ENCODE results near the gene PSTPIP1. TPM values are rescaled to one million over a fixed set of nuclear protein-coding genes. Genes with fewer than 3 reads are reported as not detected.

PSTPIP1 gene
- total RNA-seq, 1 experiment from 2014 or later: 1.5 TPM

DNA sequence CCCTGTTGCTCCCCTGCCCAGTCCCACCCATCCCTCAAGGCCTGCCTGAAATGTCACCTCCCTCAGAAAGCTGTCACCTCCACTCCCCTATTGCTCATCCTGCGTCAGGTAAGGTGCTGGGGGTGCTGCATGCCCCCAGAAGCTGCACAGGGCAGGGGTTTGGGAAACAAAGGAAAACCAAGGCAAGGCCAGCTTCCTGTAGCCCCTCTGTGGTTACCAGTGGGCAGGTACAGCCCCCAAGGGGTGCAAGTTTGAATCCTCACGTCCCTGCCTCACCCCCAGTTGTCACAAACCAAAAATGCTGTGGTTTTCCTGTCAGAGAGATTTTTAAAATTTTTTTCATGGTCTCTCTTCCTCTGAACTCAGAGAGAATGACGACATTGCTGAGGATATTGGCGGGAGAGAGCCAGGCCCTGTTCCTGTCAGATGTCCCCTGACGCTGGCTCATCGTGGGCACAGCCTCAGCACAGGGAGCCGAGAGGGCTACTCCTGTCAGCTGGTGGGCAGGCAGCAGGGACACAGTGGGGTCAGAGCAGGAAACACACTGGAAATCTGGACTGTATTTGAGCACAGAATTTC, 27.0 kb downstream of the PSTPIP1 start:
- H3K4me1 Mint-ChIP-seq: no peaks in the 10 kb centered on the region
- no peaks in the 10 kb centered on the region for H3K9me3 Mint-ChIP-seq
- TF ChIP-seq FOXP4 (CRISPR knock-in tag; IDR thresholded peaks at IDR 0.05) (no peak), SOX15 (CRISPR knock-in tag; IDR thresholded peaks at IDR 0.05) (no peak), CREM (CRISPR knock-in tag; IDR thresholded peaks at IDR 0.05) (no peak), HMGXB4 (CRISPR knock-in tag; IDR thresholded peaks at IDR 0.05) (no peak), FOXJ3 (CRISPR knock-in tag; IDR thresholded peaks at IDR 0.05; ENCODE audit: borderline replicate concordance) (no peak), EMX1 (CRISPR knock-in tag; IDR thresholded peaks at IDR 0.05) (no peak), E2F4 (CRISPR knock-in tag; IDR thresholded peaks at IDR 0.05; ENCODE audit: borderline replicate concordance, low read depth) (no peak), GRHL2 (CRISPR knock-in tag; IDR thresholded peaks at IDR 0.05; ENCODE audit: insufficient replicate concordance, severe bottlenecking) (no peak), SMAD4 (CRISPR knock-in tag; IDR thresholded peaks at IDR 0.05) (no peak), NFYB (CRISPR knock-in tag; conservative IDR thresholded peaks at IDR 0.05; ENCODE audit: low read depth) (no peak), PRRX2 (CRISPR knock-in tag; IDR thresholded peaks at IDR 0.05) (no peak), TCF7 (CRISPR knock-in tag; IDR thresholded peaks at IDR 0.05; ENCODE audit: low read depth) (no peak), OVOL2 (CRISPR knock-in tag; IDR thresholded peaks at IDR 0.05; ENCODE audit: borderline replicate concordance) (no peak), IRF2 (CRISPR knock-in tag; IDR thresholded peaks at IDR 0.05; ENCODE audit: borderline replicate concordance, low read depth) (no peak)
- TF ChIP-seq, protein P1, sequence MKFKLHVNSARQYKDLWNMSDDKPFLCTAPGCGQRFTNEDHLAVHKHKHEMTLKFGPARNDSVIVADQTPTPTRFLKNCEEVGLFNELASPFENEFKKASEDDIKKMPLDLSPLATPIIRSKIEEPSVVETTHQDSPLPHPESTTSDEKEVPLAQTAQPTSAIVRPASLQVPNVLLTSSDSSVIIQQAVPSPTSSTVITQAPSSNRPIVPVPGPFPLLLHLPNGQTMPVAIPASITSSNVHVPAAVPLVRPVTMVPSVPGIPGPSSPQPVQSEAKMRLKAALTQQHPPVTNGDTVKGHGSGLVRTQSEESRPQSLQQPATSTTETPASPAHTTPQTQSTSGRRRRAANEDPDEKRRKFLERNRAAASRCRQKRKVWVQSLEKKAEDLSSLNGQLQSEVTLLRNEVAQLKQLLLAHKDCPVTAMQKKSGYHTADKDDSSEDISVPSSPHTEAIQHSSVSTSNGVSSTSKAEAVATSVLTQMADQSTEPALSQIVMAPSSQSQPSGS (CRISPR knock-in tag; IDR thresholded peaks at IDR 0.05; ENCODE audit: borderline replicate concordance, low read depth): no peak
- TF ChIP-seq, protein P2, sequence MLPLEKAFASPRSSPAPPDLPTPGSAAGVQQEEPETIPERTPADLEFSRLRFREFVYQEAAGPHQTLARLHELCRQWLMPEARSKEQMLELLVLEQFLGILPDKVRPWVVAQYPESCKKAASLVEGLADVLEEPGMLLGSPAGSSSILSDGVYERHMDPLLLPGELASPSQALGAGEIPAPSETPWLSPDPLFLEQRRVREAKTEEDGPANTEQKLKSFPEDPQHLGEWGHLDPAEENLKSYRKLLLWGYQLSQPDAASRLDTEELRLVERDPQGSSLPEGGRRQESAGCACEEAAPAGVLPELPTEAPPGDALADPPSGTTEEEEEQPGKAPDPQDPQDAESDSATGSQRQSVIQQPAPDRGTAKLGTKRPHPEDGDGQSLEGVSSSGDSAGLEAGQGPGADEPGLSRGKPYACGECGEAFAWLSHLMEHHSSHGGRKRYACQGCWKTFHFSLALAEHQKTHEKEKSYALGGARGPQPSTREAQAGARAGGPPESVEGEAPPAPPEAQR (CRISPR knock-in tag; IDR thresholded peaks at IDR 0.05): no peak
- TF ChIP-seq, protein P3, sequence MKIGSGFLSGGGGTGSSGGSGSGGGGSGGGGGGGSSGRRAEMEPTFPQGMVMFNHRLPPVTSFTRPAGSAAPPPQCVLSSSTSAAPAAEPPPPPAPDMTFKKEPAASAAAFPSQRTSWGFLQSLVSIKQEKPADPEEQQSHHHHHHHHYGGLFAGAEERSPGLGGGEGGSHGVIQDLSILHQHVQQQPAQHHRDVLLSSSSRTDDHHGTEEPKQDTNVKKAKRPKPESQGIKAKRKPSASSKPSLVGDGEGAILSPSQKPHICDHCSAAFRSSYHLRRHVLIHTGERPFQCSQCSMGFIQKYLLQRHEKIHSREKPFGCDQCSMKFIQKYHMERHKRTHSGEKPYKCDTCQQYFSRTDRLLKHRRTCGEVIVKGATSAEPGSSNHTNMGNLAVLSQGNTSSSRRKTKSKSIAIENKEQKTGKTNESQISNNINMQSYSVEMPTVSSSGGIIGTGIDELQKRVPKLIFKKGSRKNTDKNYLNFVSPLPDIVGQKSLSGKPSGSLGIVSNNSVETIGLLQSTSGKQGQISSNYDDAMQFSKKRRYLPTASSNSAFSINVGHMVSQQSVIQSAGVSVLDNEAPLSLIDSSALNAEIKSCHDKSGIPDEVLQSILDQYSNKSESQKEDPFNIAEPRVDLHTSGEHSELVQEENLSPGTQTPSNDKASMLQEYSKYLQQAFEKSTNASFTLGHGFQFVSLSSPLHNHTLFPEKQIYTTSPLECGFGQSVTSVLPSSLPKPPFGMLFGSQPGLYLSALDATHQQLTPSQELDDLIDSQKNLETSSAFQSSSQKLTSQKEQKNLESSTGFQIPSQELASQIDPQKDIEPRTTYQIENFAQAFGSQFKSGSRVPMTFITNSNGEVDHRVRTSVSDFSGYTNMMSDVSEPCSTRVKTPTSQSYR (CRISPR knock-in tag; IDR thresholded peaks at IDR 0.05): no peak
- no peak overlapping the region for H3K4me3 Mint-ChIP-seq
- ChIA-PET POLR2A (no interaction called here), CTCF (interaction anchor here (5.4 kb wide), 1 partner anchor 48 kb away, joined by 41 read pairs; no protein-coding TSS in a partner anchor)
- ATAC-seq: no peak
- no peaks in the 10 kb centered on the region for H3K36me3 Mint-ChIP-seq
- no peak overlapping the region for H3K27ac Mint-ChIP-seq
- no peaks in the 10 kb centered on the region; the same call in 1 of the 2 replicates for H3K27me3 Mint-ChIP-seq (ENCODE audit: low read depth)
- DNase-seq (ENCODE audit: low spot score): no peak

Data from WTC11 (cell line).